ENCODE measurements around the gene MAGEC2. TPM values are rescaled to one million over a fixed set of nuclear protein-coding genes. Genes with fewer than 3 reads are reported as not detected.

Gene MAGEC2
- total and polyA plus RNA-seq, 2 experiments from 2014 or later, result not detected

- Histone ChIP-seq H3K9me2 (replicated peaks; ENCODE audit: insufficient read depth) (no peaks in the 10 kb centered on the region), H3K9me3 (ENCODE audit: low read depth) (no peaks in the 10 kb centered on the region)
Measured at GRCh38 chrX:142250502-142250901, 45.4 kb upstream of the MAGEC2 start.

GRCh38 chrX:142249721-142250120 lies 44.6 kb upstream of the MAGEC2 start:
- Histone ChIP-seq H3K9me2 (replicated peaks; ENCODE audit: insufficient read depth) (no peaks in the 10 kb centered on the region), H3K27ac (no peak overlapping the region), H3K4me3 (no peak overlapping the region), H4K20me1 (ENCODE audit: insufficient read depth, poor library complexity, severe bottlenecking) (no peaks in the 10 kb centered on the region), H3K79me2 (no peaks in the 10 kb centered on the region), H3K36me3 (replicated peaks; ENCODE audit: insufficient read depth, low read depth) (no peaks in the 10 kb centered on the region), H3K27me3 (no peaks in the 10 kb centered on the region), H3K4me1 (ENCODE audit: insufficient read depth) (no peaks in the 10 kb centered on the region), H3K9me3 (ENCODE audit: low read depth) (no peaks in the 10 kb centered on the region), H2AFZ (no peak overlapping the region), H3K4me2 (no peak overlapping the region)
- TF ChIP-seq EZH2phosphoT487 (IDR thresholded peaks at IDR 0.05; ENCODE audit: low read depth, severe bottlenecking, unreplicated experiment), result no peak
- no peak for TF ChIP-seq EZH2 (IDR thresholded peaks at IDR 0.05; ENCODE audit: borderline replicate concordance)
- TF ChIP-seq CTCF (IDR thresholded peaks at IDR 0.05; ENCODE audit: poor library complexity), result no peak
- 61% methylated on average over 5 of the region's 5 CpGs for WGBS (ENCODE audit: low lambda C conversion rate, missing lambda C conversion rate)
- no peak for DNase-seq (ENCODE audit: low spot score)

More at GRCh38 chrX:142250502-142250901, 45.4 kb upstream of the MAGEC2 start:
- DNase-seq (ENCODE audit: low spot score), result no peak
- no peaks in the 10 kb centered on the region for H4K20me1 ChIP-seq (ENCODE audit: insufficient read depth, poor library complexity, severe bottlenecking)
- H3K27ac ChIP-seq, result no peak overlapping the region
- H2AFZ ChIP-seq, result no peak overlapping the region
- no peaks in the 10 kb centered on the region for H3K36me3 ChIP-seq (replicated peaks; ENCODE audit: insufficient read depth, low read depth)
- WGBS (ENCODE audit: low lambda C conversion rate, missing lambda C conversion rate), result 69% methylated on average over 4 of the region's 4 CpGs
- H3K4me3 ChIP-seq, result no peak overlapping the region
- no peaks in the 10 kb centered on the region for H3K79me2 ChIP-seq
- H3K27me3 ChIP-seq, result no peaks in the 10 kb centered on the region
- H3K4me2 ChIP-seq, result no peak overlapping the region
- no peaks in the 10 kb centered on the region for H3K4me1 ChIP-seq (ENCODE audit: insufficient read depth)
- TF ChIP-seq EZH2 (IDR thresholded peaks at IDR 0.05; ENCODE audit: borderline replicate concordance), result no peak
- TF ChIP-seq CTCF (IDR thresholded peaks at IDR 0.05; ENCODE audit: poor library complexity), result no peak
- no peak for TF ChIP-seq EZH2phosphoT487 (IDR thresholded peaks at IDR 0.05; ENCODE audit: low read depth, severe bottlenecking, unreplicated experiment)

GRCh38 chrX:142244568-142244967 lies 39.5 kb upstream of the MAGEC2 start:
- Histone ChIP-seq H3K27ac (no peak overlapping the region), H3K36me3 (replicated peaks; ENCODE audit: insufficient read depth, low read depth) (no peaks in the 10 kb centered on the region), H3K79me2 (no peaks in the 10 kb centered on the region), H3K27me3 (no peaks in the 10 kb centered on the region), H2AFZ (no peak overlapping the region), H3K4me3 (no peak overlapping the region), H3K4me1 (ENCODE audit: insufficient read depth) (no peaks in the 10 kb centered on the region), H3K9me3 (ENCODE audit: low read depth) (no peaks in the 10 kb centered on the region), H3K4me2 (no peak overlapping the region), H4K20me1 (ENCODE audit: insufficient read depth, poor library complexity, severe bottlenecking) (no peaks in the 10 kb centered on the region), H3K9me2 (replicated peaks; ENCODE audit: insufficient read depth) (no peaks in the 10 kb centered on the region)
- WGBS (ENCODE audit: low lambda C conversion rate, missing lambda C conversion rate), result 37% methylated on average over 3 of the region's 4 CpGs
- TF ChIP-seq EZH2phosphoT487 (IDR thresholded peaks at IDR 0.05; ENCODE audit: low read depth, severe bottlenecking, unreplicated experiment) (no peak), EZH2 (IDR thresholded peaks at IDR 0.05; ENCODE audit: borderline replicate concordance) (no peak), CTCF (IDR thresholded peaks at IDR 0.05; ENCODE audit: poor library complexity) (no peak)
- no peak for DNase-seq (ENCODE audit: low spot score)

GRCh38 chrX:142238536-142238935 lies 33.4 kb upstream of the MAGEC2 start:
- H3K4me2 ChIP-seq, result no peak overlapping the region
- TF ChIP-seq EZH2 (IDR thresholded peaks at IDR 0.05; ENCODE audit: borderline replicate concordance) (no peak), EZH2phosphoT487 (IDR thresholded peaks at IDR 0.05; ENCODE audit: low read depth, severe bottlenecking, unreplicated experiment) (no peak), CTCF (IDR thresholded peaks at IDR 0.05; ENCODE audit: poor library complexity) (no peak)
- no peaks in the 10 kb centered on the region for H3K79me2 ChIP-seq
- no peak overlapping the region for H2AFZ ChIP-seq
- H3K27ac ChIP-seq, result no peak overlapping the region
- no peaks in the 10 kb centered on the region for H4K20me1 ChIP-seq (ENCODE audit: insufficient read depth, poor library complexity, severe bottlenecking)
- H3K4me1 ChIP-seq (ENCODE audit: insufficient read depth), result no peaks in the 10 kb centered on the region
- H3K9me2 ChIP-seq (replicated peaks; ENCODE audit: insufficient read depth), result no peaks in the 10 kb centered on the region
- no peaks in the 10 kb centered on the region for H3K9me3 ChIP-seq (ENCODE audit: low read depth)
- H3K27me3 ChIP-seq, result no peaks in the 10 kb centered on the region
- no peak overlapping the region for H3K4me3 ChIP-seq
- 63% methylated on average over 1 of the region's 1 CpG for WGBS (ENCODE audit: low lambda C conversion rate, missing lambda C conversion rate)
- DNase-seq (ENCODE audit: low spot score), result no peak
- no peaks in the 10 kb centered on the region for H3K36me3 ChIP-seq (replicated peaks; ENCODE audit: insufficient read depth, low read depth)

Data from hepatocyte (in vitro differentiated cells).